Fibroblast of the conjunctiva (primary cell): ENCODE results near the gene NOTCH1.

Experiments
- DNase-seq: peaks from one replicate; pipeline ENCODE4 v3.0.0-alpha.2; 2010; ENCODE audit warnings: low read depth

The NOTCH1 gene

DNA sequence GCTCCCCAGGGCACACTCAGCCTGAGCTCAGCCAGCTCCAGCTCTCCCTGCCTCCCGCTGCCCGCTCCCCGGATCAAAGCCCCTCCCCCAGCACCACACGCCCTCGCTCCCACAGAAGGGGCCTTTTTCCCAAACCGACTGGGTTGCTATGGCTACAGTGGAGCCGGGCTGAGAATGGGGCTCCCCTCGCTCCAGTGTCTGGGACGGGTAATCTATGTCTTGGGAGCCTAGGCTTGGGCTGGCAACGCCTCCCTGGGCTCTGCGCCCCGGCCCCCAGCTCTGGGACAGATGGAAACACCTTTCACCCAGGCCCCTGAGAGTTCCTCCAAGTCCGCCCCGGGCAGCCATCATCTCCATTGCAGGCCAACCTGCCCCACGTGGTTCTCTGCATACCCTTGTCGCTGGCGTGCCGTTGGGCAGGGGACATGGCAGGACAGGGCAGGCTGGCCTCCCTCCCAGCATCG, 29.6 kb downstream of the NOTCH1 start:
- no peak for DNase-seq

DNA sequence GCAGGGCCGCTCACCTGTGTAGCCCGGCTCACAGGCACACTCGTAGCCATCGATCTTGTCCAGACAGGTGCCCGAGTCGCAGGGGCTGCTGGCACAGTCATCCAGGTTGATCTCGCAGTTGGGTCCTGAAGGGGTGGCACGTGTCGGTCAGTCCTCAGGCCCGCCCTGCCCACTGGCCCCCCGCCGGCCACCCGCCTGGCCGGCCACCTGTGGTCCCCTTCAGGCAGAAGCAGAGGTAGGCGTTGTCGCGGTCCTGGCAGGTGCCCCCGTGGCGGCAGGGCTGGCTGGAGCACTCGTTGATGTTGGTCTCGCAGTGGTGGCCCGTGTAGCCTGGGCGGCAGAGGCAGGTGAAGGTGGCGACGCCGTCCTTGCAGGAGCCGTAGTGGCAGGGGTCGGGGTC, 30.6 kb downstream of the NOTCH1 start:
- no peak for DNase-seq

DNA sequence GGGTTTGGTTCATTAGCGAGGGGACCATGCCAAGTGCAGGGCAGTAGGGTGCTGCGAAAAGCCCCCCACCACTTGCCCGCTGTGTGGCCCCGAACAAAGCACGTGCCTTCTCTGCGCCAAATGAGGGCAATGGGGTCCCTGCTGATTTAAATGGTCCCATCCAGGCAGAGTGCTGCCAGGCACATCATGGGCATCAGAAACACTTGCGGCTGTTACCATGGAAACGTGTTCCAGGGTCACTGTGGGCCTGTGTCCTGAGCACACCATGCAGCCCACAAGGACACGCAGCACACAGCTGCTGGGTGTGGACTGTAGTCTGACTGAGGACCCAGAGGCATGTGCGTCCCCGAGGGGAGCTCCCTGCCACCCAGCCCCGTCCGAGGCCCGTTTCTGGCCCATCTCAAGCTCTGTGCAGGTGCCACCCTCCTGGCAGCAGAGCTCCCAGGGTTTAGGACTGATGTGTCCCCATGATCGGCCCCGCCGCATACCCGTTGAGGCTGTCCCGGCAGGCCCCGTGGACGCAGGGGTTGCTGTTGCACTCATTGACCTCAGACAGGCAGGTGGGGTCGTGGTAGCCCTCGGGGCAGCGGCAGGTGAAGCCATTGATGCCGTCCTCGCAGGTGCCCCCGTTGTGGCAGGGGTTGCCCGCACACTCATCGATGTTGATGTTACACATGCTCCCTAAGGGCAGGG, 31.7 kb downstream of the NOTCH1 start:
- DNase-seq = no peak

DNA sequence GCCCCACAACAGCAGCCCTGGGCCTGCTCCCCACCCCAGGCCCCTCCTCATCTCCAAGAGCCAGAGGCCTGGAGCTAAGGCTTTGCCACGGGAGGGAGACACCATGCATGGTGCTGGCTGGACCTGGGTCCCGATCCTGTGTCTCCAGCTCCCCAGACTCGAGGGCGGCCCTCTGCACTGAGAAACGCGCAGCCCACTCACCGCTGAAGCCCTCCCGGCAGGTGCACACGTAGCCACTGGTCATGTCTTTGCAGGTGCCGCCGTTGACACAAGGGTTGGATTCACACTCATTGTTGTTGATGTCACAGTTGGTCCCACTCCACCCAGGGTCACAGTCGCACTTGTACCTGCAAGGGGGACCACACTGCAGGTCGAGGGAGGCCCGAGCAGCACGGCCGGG, 32.7 kb downstream of the NOTCH1 start:
- DNase-seq = no peak

DNA sequence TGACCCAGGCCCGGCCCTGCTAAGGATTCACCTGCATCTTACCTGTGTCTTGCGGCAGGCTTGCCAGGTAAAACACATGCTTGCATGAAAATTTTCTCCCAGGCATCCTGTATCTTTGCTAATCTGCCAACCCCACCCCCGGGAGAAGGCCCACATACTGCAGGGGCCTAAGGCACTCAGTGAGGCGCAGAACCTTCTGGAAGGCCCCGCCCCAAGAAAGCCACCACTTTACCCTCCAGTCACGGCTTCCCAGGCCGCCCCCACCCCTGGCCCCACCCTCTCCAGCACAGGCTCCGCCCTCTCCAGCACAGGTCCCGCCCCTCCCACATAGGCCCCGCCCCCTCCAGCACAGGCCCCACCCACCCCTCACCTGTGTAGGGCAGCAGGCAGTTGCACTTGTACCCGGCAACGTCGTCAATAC, 33.2 kb downstream of the NOTCH1 start:
- DNase-seq = no peak

DNA sequence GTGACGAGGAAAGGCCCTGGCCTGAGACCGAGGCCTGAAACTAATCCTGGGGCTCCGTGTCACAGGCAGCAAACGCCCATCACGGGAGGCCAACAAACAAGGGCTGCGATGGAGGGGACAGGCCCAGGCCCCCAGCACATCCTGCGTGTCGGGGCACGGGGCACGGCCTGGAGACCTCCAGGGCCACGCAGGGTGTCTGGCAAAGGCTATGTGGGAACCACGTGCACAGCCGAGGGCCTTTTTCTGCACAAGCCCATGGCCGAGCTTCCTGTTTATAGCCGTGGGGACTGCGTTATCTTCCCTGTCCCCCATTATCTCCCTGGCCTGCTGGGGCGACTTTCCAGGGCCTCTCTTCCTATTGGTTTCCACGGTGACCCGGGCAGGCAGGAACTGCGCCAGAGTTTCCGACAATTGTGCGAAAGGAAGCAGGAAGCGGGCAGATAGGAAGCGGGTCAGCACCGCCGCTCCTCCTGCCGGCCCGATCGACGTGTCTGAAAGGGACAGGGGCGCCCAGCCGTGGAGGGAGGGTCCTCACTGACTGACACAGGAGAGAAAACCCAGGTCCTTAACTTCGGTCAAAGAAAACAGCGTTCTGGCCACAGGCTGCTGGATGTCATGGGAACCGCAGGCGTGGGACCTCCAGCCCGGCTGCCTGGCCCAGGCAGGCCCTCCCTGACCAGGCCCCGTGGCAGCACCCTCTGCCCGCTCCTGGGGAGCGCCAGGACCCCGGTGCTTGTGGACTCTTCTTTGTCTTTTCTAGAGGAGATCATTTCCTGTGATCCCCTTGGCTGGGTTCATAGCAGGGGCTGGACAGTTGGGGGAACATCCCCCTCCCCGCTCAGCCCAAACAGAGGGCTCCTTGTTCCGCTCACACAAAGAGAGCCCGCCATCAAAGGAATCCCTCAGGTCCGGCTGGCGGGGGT, 33.9 kb downstream of the NOTCH1 start:
- no peak for DNase-seq

DNA sequence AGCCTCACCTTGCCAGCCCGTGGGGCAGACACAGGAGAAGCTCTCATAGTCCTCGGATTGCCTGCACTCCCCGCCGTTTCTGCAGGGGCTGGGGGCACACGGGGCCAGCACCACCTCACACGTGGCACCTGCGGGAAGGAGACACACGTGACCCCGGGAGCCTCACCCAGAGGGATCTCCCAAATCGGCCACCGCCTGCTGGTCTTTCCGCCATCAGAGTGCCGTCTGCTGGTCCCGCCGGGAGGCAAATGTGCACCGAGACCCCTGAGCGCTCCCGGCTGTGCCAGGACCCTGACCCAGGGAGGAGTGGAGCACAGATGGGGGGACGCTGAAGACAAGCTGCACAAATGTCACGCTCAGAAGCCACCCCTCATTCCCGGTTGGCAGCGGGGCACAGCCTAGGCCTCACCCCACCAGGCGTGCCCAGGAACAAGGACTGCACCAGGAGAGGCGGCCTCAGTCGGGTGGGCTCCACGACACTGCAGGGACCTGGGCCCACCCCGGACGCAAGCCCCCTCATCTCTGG, 34.6 kb downstream of the NOTCH1 start:
- DNase-seq = no peak

DNA sequence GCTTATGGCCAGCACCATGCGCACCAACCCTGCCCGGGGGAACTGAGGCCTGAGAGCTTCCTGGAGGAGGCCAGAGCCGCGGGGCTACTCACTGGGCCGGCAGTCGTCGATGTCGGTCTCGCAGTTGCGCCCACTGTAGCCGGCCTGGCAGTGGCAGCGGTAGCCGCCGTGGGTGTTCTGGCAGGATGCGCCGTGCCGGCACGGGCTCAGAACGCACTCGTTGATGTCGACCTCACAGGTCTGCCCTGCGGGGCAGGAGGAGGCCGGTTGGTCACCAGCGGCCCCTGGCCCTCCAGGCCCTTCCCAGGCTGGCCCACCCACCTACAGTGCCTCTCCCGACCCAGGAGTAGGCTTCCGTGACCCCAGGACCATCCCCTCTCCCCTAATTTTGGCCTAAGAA, 35.3 kb downstream of the NOTCH1 start:
- DNase-seq = no peak

DNA sequence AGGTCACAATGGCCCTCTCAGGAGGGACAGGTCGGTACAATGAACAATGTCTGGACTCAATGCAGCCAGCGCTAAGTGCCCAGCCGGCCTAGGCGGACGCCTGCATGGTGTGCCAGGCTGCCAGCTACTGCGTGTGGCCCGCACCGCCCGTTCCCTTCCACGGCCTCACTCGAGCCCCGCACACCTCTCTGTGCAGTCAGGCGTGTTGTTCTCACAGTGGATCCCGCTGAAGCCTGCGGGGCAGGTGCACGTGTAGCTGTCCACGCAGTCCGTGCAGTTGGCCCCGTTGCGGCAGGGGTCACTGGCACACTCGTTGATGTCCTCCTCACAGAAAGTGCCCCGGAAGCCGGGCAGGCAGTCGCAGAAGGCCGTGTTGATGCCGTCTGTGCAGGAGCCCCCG, 36.3 kb downstream of the NOTCH1 start:
- no peak for DNase-seq

DNA sequence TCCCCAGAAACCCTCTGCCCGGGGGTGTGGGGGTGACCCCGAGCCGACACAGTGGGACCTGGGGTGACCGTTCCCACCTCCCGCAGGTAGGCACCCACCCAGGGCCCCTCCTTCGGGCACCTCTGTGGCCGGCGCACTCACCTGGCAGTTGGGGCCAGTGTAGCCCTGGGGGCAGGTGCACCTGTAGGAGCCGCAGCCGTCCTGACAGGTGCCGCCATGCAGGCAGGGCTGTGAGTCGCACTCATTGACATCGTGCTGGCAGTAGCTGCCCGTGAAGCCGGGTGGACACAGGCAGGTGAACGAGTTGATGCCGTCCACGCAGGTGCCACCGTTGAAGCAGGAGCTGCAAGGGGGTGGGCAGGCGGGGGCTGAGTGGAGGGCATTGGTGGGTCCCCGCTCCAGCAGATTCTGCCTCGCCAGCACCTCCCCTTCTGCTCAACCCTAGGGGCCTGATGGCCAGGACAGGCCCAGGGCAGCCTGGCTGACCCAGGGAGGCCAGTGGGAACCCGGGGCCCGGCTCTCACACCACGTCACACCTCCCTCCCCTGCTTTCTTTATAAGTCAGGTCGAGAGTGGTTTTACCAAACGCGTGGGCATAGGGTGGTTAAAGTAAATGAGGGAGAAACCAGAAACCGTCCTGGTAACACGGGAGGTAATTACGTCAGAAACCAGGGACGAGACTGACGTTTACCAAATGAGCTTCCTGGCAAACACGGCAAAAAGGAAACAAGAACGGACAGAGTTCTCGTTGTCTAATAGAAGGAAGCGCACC, 36.9 kb downstream of the NOTCH1 start:
- no peak for DNase-seq

DNA sequence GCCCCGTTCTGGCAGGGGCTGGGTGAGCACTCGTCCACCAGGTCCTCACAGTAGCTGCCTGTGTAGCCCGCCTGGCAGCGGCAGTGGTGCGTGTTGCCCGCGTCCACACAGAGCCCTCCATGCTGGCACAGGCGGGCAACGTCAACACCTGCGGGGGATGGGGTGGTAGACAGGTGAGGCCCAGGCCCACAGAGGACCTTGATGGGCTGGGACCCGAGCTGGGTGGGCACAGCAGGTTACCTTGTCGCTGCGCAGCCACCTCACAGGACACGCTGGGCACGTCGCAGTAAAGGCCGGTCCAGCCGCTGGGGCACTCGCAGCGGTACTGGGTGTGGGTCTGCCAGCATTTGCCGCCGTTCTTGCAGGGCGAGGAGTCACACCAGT, 37.9 kb downstream of the NOTCH1 start:
- no peak for DNase-seq

DNA sequence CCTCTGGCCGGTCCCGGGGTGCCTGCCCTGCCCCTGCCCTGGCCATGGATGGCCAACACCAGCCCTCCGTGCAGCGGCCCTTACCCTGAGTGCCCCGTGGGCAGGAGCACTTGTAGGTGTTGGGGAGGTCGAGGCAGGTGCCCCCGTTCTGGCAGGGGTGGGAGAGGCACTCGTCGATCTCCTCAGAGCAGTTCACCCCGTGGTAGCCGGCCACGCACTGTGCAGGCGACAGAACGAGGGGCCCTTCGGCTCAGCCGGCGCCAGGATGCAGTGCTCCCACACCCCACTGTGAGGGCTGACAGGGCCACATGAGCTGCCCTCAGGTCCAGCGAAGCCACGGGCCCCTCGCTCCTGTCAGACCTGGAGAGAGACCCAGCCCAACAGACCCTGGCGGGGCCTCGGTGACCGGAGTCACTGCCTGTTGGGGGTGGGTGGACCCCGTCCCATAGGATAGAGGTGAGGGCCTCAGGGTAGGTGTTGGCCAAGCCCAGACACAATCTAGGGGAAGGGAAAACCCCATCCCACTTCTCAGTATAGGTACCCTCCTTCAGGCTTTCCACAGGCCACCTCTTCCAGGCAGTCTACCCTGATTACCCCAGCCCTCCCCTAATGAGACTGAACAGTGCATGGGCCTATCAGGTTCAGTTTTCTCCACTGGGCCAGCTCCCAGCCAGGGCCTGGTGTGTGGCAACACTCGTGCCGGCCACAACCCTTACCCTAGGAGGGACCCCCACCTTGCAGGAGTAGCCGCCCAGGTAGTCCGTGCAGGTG, 38.4 kb downstream of the NOTCH1 start:
- DNase-seq = no peak

DNA sequence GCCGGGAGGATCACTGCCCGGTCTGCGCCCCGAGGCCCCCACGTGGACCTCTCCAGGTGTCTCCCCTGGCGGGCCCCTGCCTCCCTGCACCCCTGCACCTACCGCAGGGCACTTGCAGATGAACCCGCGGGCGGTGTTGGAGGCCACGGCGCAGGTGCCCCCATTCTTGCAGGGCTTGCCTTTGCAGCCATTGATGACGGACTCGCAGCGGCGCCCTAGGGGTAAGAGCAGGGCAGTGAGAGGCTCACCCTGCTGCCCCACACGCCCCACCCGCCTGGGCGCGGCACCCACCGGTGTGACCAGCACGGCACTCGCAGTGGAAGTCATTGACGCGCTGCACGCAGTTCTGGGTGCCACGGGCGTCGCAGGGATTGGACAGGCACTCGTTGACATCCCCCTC, 39.4 kb downstream of the NOTCH1 start:
- no peak for DNase-seq

DNA sequence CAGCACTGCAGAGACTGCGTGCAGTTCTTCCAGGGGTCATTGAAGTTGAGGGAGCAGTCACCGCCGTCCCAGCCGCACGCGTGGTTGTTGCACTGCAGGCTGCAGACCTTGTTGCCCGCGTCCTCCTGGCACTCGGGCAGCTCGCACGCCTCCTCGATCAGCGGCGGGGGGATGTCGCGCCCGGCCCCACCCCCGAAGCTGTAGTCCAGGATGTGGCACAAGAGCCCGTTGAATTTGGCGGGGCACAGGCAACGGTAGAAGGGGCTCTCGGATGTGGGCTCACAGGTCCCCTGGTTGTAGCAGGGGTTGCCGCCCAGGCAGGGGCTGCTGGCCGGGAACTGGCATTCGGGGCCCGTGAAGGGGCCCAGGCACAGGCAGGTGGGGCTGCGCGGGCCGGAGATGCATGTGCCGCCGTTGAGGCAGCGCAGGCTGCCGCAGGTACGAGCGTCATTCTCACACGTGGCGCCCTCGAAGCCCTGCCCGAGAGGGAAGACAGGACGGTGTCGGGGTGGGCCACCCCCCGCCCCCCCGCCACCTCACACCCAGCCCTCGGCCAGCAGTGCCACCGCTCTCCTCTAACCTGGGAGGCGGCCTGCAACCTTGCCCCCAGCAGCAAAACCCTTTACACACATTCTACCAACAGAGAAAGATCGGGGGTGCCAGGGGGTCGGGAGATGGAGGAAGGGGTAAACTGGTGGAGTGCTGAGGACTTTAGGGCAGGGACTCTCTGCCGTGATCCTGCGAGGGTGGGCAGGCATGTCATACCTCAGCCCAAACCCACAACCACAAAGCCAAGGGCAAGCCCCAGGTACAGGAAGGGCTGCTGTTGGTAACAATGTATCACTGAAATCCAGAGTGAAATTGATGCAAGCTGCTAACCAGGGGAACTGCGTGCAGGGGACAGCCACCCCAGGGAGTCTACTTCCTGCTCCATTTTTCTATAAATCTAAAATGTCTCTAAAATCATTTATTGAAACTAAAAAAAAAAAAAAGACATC, 40.1 kb downstream of the NOTCH1 start:
- no peak for DNase-seq

DNA sequence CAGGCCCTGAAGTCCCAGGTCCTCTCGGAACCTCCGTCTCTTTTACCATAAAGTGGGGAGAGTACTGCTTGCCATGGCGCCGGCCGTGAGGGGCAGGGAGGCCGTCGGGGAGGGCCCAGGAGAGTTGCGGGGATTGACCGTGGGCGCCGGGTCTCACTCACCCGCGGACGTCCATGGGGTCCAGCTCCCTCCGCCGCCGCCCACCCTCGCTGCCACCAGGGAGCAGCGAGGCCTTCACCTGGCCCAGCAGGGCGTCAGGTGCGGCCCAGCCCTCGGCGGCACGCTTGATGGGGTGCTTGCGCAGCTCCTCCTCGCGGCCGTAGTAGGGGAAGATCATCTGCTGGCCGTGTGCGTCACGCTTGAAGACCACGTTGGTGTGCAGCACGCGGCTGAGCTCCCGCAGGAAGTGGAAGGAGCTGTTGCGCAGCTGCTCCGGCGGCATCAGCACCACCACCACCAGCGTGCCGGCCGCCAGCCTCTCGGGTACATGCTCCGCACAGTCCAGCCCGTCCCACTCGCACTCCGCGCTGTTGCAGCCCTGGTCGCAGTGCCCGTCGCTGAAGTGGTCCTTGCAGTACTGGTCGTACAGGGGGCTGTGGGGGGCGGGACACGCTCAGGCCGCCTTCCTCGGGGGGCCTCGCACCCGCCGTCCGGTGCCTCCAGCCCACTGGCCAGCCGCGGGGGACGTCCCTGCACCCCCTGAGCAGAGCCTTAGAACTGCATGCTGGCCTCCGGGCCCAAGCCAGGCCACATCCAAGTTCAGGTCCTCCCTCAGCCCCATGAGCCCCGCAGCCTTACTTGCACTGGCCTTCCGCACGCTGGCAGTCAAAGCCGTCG, 41.1 kb downstream of the NOTCH1 start:
- DNase-seq = no peak

DNA sequence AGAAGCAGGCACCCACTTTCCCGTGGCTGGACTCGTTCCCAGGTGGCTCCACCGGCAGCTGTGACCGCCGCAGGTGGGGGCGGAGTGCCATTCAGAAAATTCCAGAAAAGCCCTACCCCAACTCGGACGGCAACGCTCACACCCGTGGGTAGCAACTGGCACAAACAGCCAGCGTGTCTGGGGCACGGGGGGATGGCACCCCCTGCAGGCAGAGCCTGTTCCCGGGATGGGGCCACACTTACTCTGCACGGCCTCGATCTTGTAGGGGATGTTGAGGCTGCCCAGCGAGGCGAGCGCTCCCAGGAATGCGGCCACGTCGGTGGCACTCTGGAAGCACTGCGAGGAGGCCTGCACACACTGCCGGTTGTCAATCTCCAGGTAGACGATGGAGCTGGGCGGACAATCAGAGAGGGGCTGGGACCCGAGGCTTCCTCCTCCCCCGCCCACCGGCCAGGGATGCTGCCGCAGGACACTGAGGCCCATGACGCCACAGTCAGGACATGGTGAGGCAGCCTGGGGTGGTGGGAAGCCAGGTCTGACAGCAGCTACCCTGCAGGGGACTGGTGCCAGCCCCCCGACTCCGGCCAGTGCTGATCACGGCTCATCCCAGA, 42.8 kb downstream of the NOTCH1 start:
- DNase-seq = no peak

DNA sequence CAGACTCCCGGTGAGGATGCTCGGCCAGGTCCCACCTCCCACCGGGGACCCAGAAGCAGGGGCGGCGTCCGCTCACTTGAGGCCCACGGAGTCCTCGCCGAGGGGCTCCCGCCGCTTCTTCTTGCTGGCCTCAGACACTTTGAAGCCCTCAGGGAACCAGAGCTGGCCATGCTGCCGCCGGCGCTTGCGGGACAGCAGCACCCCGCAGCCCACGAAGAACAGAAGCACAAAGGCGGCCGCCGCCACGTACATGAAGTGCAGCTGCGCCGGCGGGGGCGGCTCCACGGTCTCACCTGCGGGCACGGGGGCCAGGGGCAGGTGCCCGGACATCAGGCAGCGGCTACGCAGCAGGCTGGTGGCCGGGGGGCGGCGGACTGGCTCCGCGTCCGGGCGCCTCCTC, 43.7 kb downstream of the NOTCH1 start:
- DNase-seq = no peak

DNA sequence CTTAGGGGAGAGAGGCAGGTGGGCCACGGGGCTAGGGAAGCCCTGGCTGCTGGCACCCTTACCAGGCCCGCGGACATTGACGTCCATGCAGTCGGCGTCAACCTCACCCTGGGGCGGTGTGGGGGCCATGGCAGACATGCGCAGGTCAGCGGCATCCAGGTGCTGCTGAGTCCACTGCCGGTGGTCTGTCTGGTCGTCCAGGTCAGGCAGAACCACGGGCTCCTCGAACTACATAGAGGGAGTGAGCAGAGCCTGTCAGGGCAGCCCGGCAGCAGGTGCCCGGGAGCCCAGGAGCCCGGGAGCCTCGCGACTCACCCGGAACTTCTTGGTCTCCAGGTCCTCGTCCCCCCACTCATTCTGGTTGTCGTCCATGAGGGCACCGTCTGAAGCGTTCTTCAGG, 44.2 kb downstream of the NOTCH1 start:
- no peak for DNase-seq
